Activated CD4-positive, alpha-beta T cell treated with anti-CD3 and anti-CD28 coated beads, Interleukin-2, Interleukin-6, amounts not matched to agents 100 ng/mL and 50 ng/mL, durations not matched to agents 16 hours and 8 hours (primary cell): ENCODE results near the gene PTCD1.
"Not testable (repeated sequence)": the region's sequence is repeated elsewhere in the genome, so short reads cannot be mapped to it uniquely, and the experiment has no call there.

Source experiments
- DNase-seq: peaks from one replicate; pipeline ENCODE4 v3.0.0-alpha.2; 2020

Gene PTCD1

GRCh38 chr7:99387239-99387635, 51.4 kb downstream of the PTCD1 start:
- DNase-seq, result not testable (repeated sequence)

- DNase-seq, result peak; percentile 44
These were observed 51.9 kb downstream of the PTCD1 start for GRCh38 chr7:99386584-99387238.

- DNase-seq, result no peak
These were observed 53.0 kb downstream of the PTCD1 start for GRCh38 chr7:99385564-99385963.

GRCh38 chr7:99384523-99384922, 54.1 kb downstream of the PTCD1 start:
- DNase-seq, result no peak

- DNase-seq, result no peak
These were observed 54.7 kb downstream of the PTCD1 start for GRCh38 chr7:99383791-99384370.

- no peak for DNase-seq
These were observed 55.4 kb downstream of the PTCD1 start for GRCh38 chr7:99383203-99383602.

GRCh38 chr7:99381664-99382075, 56.9 kb downstream of the PTCD1 start:
- DNase-seq, result no peak

- DNase-seq, result peak; percentile 96
These were observed 57.6 kb downstream of the PTCD1 start for GRCh38 chr7:99380823-99381663.

- DNase-seq, result peak; percentile 71
These were observed 58.4 kb downstream of the PTCD1 start for GRCh38 chr7:99380032-99380822.

GRCh38 chr7:99379693-99380031, 58.9 kb downstream of the PTCD1 start:
- not testable (repeated sequence) for DNase-seq

GRCh38 chr7:99379043-99379577, 59.5 kb downstream of the PTCD1 start:
- peak; percentile 69 for DNase-seq

GRCh38 chr7:99375070-99375807, 63.4 kb downstream of the PTCD1 start:
- peak; percentile 85 for DNase-seq

- DNase-seq, result peak; percentile 89
These were observed 64.2 kb downstream of the PTCD1 start, which contains the start of gene ARPC1B for GRCh38 chr7:99374111-99375064. ARPC1B (plus strand) TSS chr7:99374730; CDS start chr7:99385715, 10,985 bp downstream.

GRCh38 chr7:99373091-99374066, 65.2 kb downstream of the PTCD1 start:
- no peak for DNase-seq

GRCh38 chr7:99372275-99373090, 66.1 kb downstream of the PTCD1 start:
- no peak for DNase-seq

- no peak for DNase-seq
These were observed 67.2 kb downstream of the PTCD1 start for GRCh38 chr7:99371376-99371920.

- no peak for DNase-seq
These were observed 68.7 kb downstream of the PTCD1 start for GRCh38 chr7:99369767-99370391.
